HG03095 (cell line): ENCODE data around the gene NSMF.

Experiments used
- ATAC-seq: cut with Tn5 transposase; IDR thresholded peaks from one replicate; pipeline ENCODE4 v1.9.1; 2021; ENCODE audit warnings: moderate library complexity; ENCODE audit not compliant: unreplicated experiment

The NSMF gene

DNA sequence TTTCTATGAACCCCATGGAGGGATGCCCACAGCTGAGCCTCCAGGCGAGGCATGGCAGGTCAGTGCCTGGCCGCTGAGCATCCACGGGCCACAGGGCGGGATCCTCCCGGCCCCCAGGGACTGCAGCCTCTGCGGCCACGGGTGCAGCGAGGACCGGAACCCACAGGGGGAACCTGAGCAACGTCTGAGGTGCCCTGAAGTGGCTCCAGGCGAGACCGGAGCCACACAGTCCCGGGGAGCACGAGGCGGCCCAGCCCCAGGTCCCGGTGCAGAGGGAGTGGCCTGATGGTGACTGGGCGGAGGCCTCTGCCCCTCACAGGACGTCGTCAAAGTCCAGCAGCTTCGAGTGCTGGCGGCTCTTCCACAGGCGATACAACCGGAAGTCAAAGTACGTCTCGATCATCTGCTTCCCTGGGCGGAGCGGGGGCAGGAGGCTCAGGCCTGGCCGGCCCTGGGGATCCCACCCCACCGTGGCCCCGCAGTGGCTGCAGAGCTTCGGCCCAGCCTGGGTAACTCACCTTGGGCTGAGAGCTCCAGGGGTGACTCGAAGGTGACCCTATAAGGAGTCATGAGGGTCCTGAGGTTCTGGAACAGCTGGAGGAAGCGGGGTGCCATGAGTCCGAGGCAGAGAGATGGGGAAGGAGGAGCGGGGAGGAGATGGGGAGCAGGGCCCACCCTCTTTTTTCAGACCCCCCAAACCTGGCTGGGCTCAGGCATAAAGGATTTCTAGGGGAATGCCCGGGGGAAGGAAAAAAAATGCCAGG, 9.9 kb downstream of the NSMF start:
- ATAC-seq: no peak

DNA sequence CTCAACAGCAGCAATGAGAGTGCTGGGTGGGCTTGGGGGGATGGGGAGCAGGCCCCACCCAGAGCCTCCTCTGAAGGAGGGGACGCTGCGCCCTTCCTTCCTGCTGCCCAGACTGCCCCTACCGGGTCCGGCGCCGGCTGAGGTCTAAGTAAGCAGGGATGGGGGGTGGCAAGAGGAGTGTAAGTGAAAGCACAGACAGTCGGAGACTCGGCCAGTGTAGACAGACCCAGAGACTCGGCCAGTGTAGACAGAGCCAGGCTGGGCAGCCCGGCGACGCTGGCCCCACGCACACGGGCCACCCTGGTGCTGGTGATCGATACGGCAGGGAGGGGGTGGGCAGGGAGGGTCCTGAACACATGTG, 10.6 kb downstream of the NSMF start:
- no peak for ATAC-seq

GRCh38 chr9:137447722-137448601, 11.2 kb downstream of the NSMF start:
- no peak for ATAC-seq

DNA sequence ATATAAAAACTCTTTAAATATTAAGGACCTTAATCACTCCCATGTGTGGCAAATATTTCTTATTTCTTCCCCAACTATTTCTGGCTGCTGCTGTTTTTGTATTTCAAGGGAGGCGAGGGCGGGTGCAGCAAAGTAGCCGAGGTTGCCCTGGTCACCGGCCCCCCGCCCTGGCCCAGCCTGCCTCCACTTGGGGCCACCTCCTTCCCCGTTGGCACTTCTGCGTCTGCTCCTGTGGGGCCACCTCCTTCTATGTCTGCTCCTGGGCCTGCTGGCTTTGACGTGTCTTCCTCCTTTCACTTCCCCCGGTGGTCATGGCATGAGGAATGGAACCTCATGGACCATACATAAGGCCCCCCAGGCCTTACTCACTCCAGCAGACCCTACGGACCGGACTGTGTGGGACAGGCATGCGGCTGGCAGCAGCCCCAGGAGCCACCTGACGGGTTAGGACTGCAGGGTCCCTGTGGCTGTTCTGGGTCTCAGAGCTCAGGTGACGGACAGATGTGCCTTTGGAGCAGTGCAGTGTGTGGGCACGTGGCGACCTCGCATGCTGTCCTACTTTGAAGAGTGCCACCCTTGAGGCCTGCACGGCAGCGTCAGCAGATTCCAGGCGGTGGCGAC, 12.2 kb downstream of the NSMF start:
- no peak for ATAC-seq

GRCh38 chr9:137445930-137446431, 13.2 kb downstream of the NSMF start:
- no peak for ATAC-seq

DNA sequence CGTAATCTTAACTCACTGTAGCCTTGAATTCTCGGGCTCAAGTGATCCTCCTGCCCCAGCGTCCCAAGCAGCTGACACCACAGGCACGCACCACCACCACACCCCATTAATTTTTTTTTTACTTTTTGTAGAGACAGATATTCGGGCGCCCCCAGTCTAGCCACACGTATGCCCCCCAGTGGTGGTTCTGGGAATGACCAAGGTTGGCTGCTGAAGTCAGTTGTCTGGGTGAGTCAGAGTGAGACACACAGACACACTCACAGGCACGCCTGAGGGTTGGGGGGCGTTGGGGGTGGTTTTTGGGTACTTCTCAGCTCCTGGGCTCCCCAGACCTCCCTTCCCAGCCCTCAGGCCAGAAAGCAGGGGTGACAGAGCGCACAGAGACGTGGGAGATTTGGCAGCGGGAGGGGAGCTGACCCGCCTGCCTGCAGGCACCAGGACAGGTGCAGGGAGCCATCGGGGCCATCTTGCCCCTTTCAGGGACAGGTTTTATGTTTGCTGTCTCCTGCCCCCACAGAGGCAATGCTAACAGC, 13.8 kb downstream of the NSMF start:
- ATAC-seq: no peak

DNA sequence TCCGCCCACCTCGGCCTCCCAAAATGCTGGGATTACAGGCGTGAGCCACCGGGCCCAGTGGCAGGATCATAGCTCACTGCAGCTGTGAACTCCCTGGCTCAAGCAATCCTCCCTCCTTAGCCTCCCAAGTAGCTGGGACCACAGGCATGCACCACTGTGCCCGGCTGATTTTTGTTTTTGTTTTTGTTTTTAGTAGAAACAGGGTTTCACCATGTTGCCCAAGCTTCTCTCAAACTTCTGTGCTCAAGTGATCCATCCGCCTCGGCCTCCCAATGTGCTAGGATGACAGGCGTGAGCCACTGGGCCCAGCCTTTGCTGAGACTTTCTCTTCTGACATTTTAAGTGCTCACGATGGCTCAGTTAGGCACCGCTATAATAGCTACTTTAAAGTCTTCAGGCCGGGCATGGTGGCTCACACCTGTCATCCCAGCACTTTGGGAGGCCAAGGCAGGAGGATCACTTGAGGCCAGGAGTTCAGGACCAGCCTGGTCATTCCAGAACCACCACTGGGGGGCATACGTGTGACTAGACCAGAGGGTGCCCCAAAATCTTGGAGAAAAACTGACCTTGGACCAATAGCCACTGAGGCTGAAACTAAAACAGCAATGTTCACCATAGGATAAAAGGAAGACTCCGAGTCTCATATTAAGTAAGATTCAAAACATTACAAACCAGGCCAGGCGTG, 14.9 kb downstream of the NSMF start:
- no peak for ATAC-seq

DNA sequence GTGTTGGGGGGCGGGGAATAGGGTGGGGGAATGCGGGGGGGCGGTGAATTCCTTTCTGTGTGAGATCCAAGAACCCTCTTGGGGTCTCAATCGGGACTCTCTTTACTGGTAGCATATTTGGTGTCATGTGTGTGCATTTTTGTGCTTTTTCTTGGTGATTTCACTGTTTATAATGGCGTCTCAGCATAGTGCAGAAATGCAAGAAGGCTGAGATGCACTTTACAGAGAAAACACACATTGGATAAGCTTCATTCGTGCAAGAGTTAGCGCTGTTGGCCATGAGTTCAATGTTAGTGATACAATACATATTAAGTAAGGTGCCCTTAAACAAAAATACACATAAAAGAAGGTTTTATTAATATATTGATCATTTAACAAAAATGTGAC, 17.2 kb downstream of the NSMF start:
- no peak for ATAC-seq

DNA sequence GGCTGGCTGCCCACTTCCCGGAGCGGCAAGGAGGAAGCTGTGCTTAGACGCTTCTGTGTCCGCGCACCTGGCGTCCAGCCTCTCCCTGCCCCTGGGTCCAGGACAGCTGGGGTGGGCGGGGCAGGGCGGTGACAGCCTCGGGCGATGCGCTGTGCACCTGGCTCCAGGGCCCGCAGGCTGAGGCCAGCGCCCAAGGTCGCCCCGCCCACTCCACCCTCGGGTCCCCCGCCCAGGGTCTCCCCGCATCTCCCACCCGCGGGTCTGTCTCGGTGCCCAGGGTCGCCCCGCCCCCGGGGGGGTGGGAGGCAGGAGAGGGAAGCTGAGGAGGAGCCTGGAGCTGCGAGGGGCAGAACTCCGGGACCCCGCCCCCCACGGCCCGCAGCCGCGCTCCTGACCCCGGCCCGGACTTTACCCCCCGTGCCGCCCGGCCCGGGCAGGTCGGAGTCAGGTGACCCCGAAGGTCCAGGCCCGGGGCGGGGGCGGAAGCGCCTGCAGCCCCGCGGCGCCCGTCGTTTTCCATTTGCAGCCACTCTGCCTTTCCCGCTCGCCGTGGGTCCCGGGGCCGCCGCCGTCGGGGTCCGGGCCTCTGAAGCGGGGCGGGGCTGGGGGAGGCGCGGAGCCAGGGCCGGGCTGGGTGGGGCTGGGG, 17.7 kb downstream of the NSMF start, which contains the start of gene ENTPD8:
Gene ENTPD8, minus strand, starts transcription at position 69 of the 646 bp plus-strand sequence. CDS start 3,072 bp downstream, outside the sequence.
- ATAC-seq: no peak

- no peak for ATAC-seq
Observed at GRCh38 chr9:137439158-137439714, 19.9 kb downstream of the NSMF start.

DNA sequence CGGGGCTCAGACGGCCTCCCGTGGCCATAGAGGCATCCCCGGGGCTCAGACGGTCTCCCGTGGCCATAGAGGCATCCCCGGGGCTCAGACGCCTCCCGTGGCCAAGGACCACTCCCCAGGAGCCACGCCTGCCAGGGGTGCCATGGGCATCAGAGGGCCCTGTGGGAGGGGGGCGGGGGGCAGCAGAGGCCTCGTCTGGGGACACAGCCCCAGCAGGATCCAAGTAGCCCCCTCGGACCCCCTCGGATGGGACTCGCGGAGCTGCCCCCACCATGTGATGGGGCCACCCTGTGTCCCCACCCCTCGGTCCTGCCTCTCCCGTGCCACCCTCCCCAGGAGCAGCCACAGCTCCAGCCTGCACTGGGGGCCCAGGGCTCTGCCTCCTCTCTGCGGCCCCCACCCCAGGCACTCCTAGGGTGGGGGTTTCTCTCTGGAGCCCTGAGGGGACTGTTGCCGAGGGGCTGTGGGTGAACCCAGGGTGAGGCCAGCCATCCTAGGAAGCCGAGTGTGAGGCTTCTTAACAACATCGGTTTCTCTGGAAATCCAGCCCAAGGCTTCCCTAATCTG, 20.5 kb downstream of the NSMF start:
- no peak for ATAC-seq

GRCh38 chr9:137437691-137438590, 21.2 kb downstream of the NSMF start:
- no peak for ATAC-seq

DNA sequence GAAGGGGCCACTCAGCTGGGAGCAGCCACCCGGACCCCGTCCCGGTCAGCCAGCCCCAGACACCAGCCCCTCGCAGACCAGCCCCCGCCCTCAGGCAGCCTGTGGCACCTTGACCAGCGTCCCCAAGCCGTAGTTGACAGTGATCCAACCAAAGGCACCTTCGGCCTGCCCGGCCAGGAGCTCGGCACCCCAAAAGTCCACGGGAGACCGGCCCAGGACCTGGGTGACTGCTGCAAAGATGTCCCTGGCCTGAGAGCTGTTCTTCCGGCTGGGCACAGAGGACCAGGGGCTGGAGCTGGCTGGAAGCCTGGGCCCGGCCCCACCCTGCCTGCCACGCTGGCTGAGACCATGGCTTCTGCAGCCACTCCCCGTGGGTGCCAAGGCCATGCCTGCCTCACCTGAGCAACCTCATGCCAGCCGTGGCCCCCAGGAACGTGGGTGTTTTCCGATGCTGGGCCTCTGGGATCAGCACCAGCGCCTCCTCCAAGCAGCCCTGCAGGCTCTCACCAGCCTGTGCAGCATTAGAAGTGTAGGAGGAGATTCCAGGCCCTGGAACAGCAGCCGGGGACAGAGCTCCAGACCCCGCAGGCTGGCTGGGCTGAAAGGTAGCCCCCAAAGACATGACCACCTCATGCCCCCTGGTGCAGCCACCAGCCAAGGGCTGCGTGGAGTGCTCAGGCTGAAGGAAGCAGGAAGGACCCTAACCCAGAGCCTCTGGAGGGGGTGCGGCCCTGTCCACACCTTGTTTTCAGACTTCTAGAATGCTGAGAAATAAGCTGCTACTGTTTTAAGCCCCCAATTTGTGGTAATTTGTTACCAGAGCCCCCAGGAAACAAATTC, 22.2 kb downstream of the NSMF start:
- ATAC-seq: no peak

GRCh38 chr9:137435980-137436760, 23.0 kb downstream of the NSMF start:
- ATAC-seq: no peak

DNA sequence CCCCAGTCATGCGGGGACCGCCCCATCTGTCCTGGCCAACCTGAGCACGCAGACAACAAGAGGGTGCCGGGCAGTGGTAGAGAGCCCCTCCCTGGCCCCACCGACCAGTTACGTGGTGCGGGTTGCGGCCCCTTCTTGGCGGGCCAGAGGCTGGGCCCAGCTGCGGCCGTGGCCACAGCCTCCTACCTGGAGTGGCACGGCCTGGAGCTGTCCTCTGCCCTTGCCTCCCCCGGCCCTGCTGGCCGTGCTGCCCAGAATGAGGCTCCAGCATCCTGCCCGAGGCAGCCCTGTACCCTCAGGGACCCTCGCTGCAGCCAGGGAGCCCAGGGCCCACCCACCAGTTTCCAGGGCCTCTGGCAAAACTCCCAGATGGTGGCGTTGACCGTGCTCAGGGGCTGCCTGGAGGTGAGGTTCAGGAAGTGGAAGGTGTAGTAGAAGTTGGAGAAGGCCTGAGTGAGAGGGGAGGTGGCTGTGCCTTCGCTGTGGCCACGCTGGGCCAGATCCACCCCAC, 23.7 kb downstream of the NSMF start:
- no peak for ATAC-seq

DNA sequence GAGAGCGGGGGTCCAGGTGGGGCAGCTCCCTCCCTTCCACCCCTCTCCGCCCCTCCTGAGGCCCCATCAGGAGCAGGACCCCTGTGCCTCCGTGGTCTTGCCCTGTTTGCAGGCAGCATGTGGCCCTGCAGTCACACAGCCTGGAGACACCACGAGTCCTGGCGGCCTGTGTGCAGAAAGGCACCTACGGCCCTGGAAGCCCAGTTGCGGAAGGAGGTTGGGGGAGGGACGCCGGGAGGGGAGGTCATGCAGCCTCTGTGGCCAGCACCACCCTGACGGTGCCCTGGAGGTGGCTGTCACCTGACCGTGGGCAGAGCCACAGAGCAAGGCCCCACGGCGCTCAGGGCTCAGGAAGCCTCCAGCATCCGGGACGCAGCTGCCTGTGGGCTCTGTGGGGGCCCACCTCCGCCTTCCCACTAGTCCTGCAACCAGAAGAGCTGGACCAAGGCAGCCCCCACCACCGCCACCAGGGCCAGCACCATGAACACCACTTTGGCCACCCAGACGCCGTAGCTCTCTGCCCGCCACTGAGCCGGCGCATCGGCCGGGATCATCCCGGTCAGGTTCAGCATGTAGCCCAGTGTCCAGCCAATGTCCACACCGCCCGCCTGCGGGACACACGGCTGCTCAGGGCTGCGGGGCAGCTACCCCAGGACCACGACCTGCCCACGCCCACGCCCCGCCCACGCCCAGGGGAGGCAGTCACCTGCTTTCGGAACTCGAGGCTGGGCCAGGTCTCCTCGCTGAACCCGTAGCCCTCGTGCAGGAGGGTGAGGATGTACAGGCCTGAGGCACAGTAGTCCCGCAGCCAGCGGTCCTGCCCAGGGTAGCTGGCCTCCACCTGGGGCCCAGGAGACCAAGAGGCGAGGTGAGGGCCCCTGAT, 24.4 kb downstream of the NSMF start:
- no peak for ATAC-seq
